PC-9 (cell line): ENCODE results near the gene HYAL4.

Experiments used
- CTCF ChIP-seq: fragments of 200-600 bp; sonication (generic); conservative IDR thresholded peaks from 2 replicates; pipeline ENCODE4 v1.6.1; 2017; ENCODE audit warnings: mixed run types, antibody characterized with exemption, mild to moderate bottlenecking, moderate library complexity
- EZH2 ChIP-seq: fragments of 200-600 bp; sonication (generic); IDR thresholded peaks from 2 replicates; pipeline ENCODE4 v1.8.0; 2017; ENCODE audit warnings: antibody characterized with exemption, low read depth

DNA sequence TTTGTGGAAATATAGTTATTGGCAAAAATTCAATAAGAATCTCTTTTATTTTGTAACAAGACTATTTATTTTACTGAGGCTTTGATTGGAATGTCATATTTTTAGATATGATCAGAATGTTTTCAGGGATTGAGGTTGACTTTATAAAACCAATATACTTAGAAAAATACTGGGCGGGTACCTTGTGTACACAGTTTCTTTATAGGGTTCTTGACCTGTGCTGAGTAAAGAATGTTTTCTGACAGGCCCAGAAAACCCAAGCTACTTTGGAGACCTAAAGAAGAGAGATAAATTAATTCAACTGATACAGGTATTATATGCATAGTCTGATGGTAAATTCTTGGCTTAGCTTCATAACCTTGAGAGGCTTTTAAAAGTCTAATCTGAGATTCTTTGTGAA lies 56.1 kb downstream of the HYAL4 start:
- TF ChIP-seq CTCF (no peak), EZH2 (no peak)
